ENCODE measurements around the gene GMPS. TPM values are rescaled to one million over a fixed set of nuclear protein-coding genes. Genes with fewer than 3 reads are reported as not detected.
"Not testable (repeated sequence)": the region's sequence is repeated elsewhere in the genome, so short reads cannot be mapped to it uniquely, and the experiment has no call there.

The GMPS gene
- total RNA-seq, 1 donor, result 16.7 TPM

- no peak for DNase-seq (ENCODE audit: low read depth in 2 of 3, low spot score in 2 of 3)
Observed at GRCh38 chr3:155934230-155934629, 63.8 kb downstream of the GMPS start.

- no peak for DNase-seq (ENCODE audit: low read depth in 2 of 3, low spot score in 2 of 3)
Observed at GRCh38 chr3:155938409-155938808, 68.0 kb downstream of the GMPS start.

GRCh38 chr3:155941354-155941753, 70.9 kb downstream of the GMPS start:
- DNase-seq (ENCODE audit: low read depth in 2 of 3, low spot score in 2 of 3), result no peak

GRCh38 chr3:155944081-155944480, 73.6 kb downstream of the GMPS start:
- no peak for DNase-seq (ENCODE audit: low read depth in 2 of 3, low spot score in 2 of 3)

GRCh38 chr3:155946178-155946577, 75.7 kb downstream of the GMPS start:
- DNase-seq (ENCODE audit: low read depth in 2 of 3, low spot score in 2 of 3), result no peak

GRCh38 chr3:155948476-155948875, 78.0 kb downstream of the GMPS start:
- DNase-seq (ENCODE audit: low read depth in 2 of 3, low spot score in 2 of 3), result no peak

GRCh38 chr3:155949453-155950217, 79.2 kb downstream of the GMPS start:
- DNase-seq (ENCODE audit: low read depth in 2 of 3, low spot score in 2 of 3), result no peak

- no peak for DNase-seq (ENCODE audit: low read depth in 2 of 3, low spot score in 2 of 3)
Observed at GRCh38 chr3:155956508-155957411, 86.3 kb downstream of the GMPS start.

GRCh38 chr3:155957412-155957880, 87.0 kb downstream of the GMPS start:
- DNase-seq (ENCODE audit: low read depth in 2 of 3, low spot score in 2 of 3), result no peak

GRCh38 chr3:155958676-155959075, 88.2 kb downstream of the GMPS start:
- no peak for DNase-seq (ENCODE audit: low read depth in 2 of 3, low spot score in 2 of 3)

- DNase-seq (ENCODE audit: low read depth in 2 of 3, low spot score in 2 of 3), result no peak
Observed at GRCh38 chr3:155960060-155960459, 89.6 kb downstream of the GMPS start.

GRCh38 chr3:155961044-155961443, 90.6 kb downstream of the GMPS start:
- not testable (repeated sequence) for DNase-seq (ENCODE audit: low read depth in 2 of 3, low spot score in 2 of 3)

GRCh38 chr3:155963570-155963969, 93.1 kb downstream of the GMPS start:
- no peak for DNase-seq (ENCODE audit: low read depth in 2 of 3, low spot score in 2 of 3)

GRCh38 chr3:155970398-155970797, 99.9 kb downstream of the GMPS start:
- DNase-seq (ENCODE audit: low read depth in 2 of 3, low spot score in 2 of 3), result no peak

- no peak for DNase-seq (ENCODE audit: low read depth in 2 of 3, low spot score in 2 of 3)
Observed at GRCh38 chr3:155972885-155973584, 102.6 kb downstream of the GMPS start.

GRCh38 chr3:155978324-155978723, 107.9 kb downstream of the GMPS start:
- DNase-seq (ENCODE audit: low read depth in 2 of 3, low spot score in 2 of 3), result no peak

- DNase-seq (ENCODE audit: low read depth in 2 of 3, low spot score in 2 of 3), result no peak
Observed at GRCh38 chr3:155979746-155980145, 109.3 kb downstream of the GMPS start.

- no peak for DNase-seq (ENCODE audit: low read depth in 2 of 3, low spot score in 2 of 3)
Observed at GRCh38 chr3:155981669-155982068, 111.2 kb downstream of the GMPS start.

GRCh38 chr3:155983834-155984474, 113.5 kb downstream of the GMPS start:
- DNase-seq (ENCODE audit: low read depth in 2 of 3, low spot score in 2 of 3), result no peak

GRCh38 chr3:155984791-155985417, 114.5 kb downstream of the GMPS start:
- DNase-seq (ENCODE audit: low read depth in 2 of 3, low spot score in 2 of 3), result no peak

All from hematopoietic multipotent progenitor cell (in vitro differentiated cells).